Mammary epithelial cell (primary cell): ENCODE data around the gene WDR74.

ENCODE experiments used
- EZH2 ChIP-seq: IDR thresholded peaks from 2 replicates; pipeline ENCODE4 v1.6.1; 2012; ENCODE audit warnings: low read length, inconsistent platforms, borderline replicate concordance
- TF ChIP-seq, protein P1 (sequence below), 2 donors: IDR thresholded peaks in 1 of 2; conservative IDR thresholded peaks in 1 of 2; 2 replicates each; pipeline ENCODE4 v1.5.1; 2011 to 2012; ENCODE audit warnings: inconsistent platforms in 2 of 2, low read length in 2 of 2, mild to moderate bottlenecking in 2 of 2, control low read depth in 1 of 2, low read depth in 1 of 2; ENCODE audit not compliant: insufficient read depth in 1 of 2; ENCODE audit errors: extremely low read depth in 1 of 2

DNA sequence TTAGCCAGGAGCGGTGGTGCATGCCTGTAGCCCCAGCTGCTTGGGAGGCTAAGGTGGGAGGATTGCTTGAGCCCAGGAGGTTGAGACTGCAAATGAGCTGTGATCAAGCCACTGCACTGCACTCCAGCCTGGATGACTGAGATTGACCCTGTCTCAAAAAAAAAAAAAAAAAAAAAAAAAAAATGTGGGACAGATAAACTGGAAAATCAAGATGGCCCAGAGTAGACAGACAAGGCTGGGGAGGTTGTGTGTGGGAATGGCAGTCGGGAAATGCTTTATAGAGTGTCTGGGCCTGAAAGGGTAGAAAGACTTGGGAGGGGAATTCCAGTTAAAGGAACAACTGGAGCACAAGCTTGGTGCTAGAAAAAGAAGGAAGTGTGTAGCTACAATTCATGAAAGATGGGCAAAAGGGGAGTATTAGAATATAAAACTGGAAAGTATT, 18.2 kb upstream of the WDR74 start:
- TF ChIP-seq, protein P1, sequence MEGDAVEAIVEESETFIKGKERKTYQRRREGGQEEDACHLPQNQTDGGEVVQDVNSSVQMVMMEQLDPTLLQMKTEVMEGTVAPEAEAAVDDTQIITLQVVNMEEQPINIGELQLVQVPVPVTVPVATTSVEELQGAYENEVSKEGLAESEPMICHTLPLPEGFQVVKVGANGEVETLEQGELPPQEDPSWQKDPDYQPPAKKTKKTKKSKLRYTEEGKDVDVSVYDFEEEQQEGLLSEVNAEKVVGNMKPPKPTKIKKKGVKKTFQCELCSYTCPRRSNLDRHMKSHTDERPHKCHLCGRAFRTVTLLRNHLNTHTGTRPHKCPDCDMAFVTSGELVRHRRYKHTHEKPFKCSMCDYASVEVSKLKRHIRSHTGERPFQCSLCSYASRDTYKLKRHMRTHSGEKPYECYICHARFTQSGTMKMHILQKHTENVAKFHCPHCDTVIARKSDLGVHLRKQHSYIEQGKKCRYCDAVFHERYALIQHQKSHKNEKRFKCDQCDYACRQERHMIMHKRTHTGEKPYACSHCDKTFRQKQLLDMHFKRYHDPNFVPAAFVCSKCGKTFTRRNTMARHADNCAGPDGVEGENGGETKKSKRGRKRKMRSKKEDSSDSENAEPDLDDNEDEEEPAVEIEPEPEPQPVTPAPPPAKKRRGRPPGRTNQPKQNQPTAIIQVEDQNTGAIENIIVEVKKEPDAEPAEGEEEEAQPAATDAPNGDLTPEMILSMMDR (conservative IDR thresholded peaks at IDR 0.05 in 1 of 2, IDR thresholded peaks at IDR 0.05 in 1 of 2; ENCODE audit: extremely low read depth in 1 of 2, insufficient read depth in 1 of 2, low read depth in 1 of 2, low read length in 2 of 2), result no peak
- TF ChIP-seq EZH2, result no peak
